SH-SY5Y (cell line): ENCODE data around the gene OPCML.

Experiments
- GATA2 ChIP-seq: IDR thresholded peaks from 2 replicates; pipeline ENCODE4 v1.6.1; 2011; ENCODE audit warnings: mild to moderate bottlenecking, low read depth, low read length
- GATA3 ChIP-seq: IDR thresholded peaks from 2 replicates; pipeline ENCODE4 v1.6.1; 2011; ENCODE audit warnings: low read depth, mild to moderate bottlenecking, low read length, moderate library complexity

DNA sequence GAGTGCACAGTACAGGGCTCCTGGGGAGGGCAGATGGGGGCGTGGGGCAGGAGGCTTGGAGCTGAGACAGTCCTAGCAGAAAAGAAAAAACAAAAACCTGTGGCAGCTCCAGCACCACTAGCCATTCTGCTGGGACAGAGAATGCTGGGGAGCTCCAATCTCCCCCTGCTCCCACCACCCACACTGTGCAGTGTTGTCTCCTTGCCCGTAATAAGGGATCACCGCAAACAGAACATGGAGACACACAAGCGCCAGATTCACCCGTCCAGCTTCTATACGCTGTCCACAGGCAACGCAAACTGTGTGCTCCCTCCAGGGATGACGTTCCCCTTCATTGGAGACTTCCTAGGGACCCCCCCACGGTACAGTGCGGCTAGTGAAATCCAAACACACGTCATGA is 31.4 kb downstream of the OPCML start:
- no peak for TF ChIP-seq GATA2
- no peak for TF ChIP-seq GATA3
